Astrocyte (in vitro differentiated cells and primary cell): ENCODE results near the gene UBE2D2. TPM values are rescaled to one million over a fixed set of nuclear protein-coding genes. Genes with fewer than 3 reads are reported as not detected.
A peak's percentile ranks its signal among the peaks of the same experiment; 100 is the strongest.

ENCODE experiments used
- DNase-seq: peaks from one replicate; pipeline ENCODE4 v3.0.0-alpha.2; 2010; ENCODE audit warnings: low read depth
- FAIRE-seq: peaks from 2 replicates; lab custom pipeline; 2011; peaks lifted over from hg19 to GRCh38; lab: Jason Lieb, UNC
- H2AFZ ChIP-seq: 2 replicates; pipeline ENCODE4 v1.6.0; 2012; ENCODE audit warnings: low read depth, low read length, inconsistent platforms
- H3K27ac ChIP-seq: 2 replicates; pipeline ENCODE4 v1.5.1; 2011; ENCODE audit warnings: low read depth, low read length, inconsistent platforms
- H3K27me3 ChIP-seq: 2 replicates; pipeline ENCODE4 v1.6.0; 2011; ENCODE audit warnings: low read length, inconsistent platforms; ENCODE audit not compliant: insufficient read depth
- H3K36me3 ChIP-seq: 2 replicates; pipeline ENCODE4 v1.5.1; 2011; ENCODE audit warnings: low read length, inconsistent platforms; ENCODE audit not compliant: insufficient read depth
- H3K4me1 ChIP-seq: 2 replicates; pipeline ENCODE4 v1.5.1; 2011; ENCODE audit warnings: low read length, inconsistent platforms; ENCODE audit not compliant: insufficient read depth
- H3K4me2 ChIP-seq: 2 replicates; pipeline ENCODE4 v1.6.0; 2012; ENCODE audit warnings: low read length, inconsistent platforms
- H3K4me3 ChIP-seq: 2 replicates; pipeline ENCODE4 v1.5.1; 2011; ENCODE audit warnings: low read depth, mild to moderate bottlenecking, low read length, inconsistent platforms; ENCODE audit not compliant: insufficient read depth
- H3K79me2 ChIP-seq: 2 replicates; pipeline ENCODE4 v1.6.0; 2012; ENCODE audit warnings: mild to moderate bottlenecking, low read length, inconsistent platforms; ENCODE audit not compliant: insufficient read depth
- H3K9ac ChIP-seq: 2 replicates; pipeline ENCODE4 v1.6.0; 2012; ENCODE audit warnings: mild to moderate bottlenecking, low read length, inconsistent platforms
- H3K9me3 ChIP-seq: 2 replicates; pipeline ENCODE4 v1.5.1; 2012; ENCODE audit warnings: low read depth, mild to moderate bottlenecking, low read length, inconsistent platforms; ENCODE audit not compliant: insufficient read depth
- H4K20me1 ChIP-seq: 2 replicates; pipeline ENCODE4 v1.6.0; 2012; ENCODE audit warnings: low read length, inconsistent platforms; ENCODE audit not compliant: insufficient read depth
- H3K27ac Mint-ChIP-seq: one replicate; pipeline ENCODE4 v1.8.0; 2021; ENCODE audit warnings: mild to moderate bottlenecking, mixed read lengths; ENCODE audit not compliant: unreplicated experiment
- H3K27me3 Mint-ChIP-seq: one replicate; pipeline ENCODE4 v1.8.0; 2021; ENCODE audit warnings: low read depth, mixed read lengths; ENCODE audit not compliant: unreplicated experiment
- H3K36me3 Mint-ChIP-seq: one replicate; pipeline ENCODE4 v1.8.0; 2021; ENCODE audit warnings: low read depth, mixed read lengths; ENCODE audit not compliant: unreplicated experiment
- H3K4me1 Mint-ChIP-seq: one replicate; pipeline ENCODE4 v1.8.0; 2021; ENCODE audit warnings: low read depth, mixed read lengths; ENCODE audit not compliant: unreplicated experiment
- H3K4me3 Mint-ChIP-seq: one replicate; pipeline ENCODE4 v1.8.0; 2021; ENCODE audit warnings: mild to moderate bottlenecking, moderate library complexity, mixed read lengths; ENCODE audit not compliant: unreplicated experiment
- H3K9me3 Mint-ChIP-seq: one replicate; pipeline ENCODE4 v1.8.0; 2021; ENCODE audit warnings: mild to moderate bottlenecking, mixed read lengths; ENCODE audit not compliant: unreplicated experiment
- EZH2 ChIP-seq: IDR thresholded peaks from 2 replicates; pipeline ENCODE4 v1.6.1; 2012; ENCODE audit warnings: mild to moderate bottlenecking, low read length, inconsistent platforms; ENCODE audit not compliant: insufficient read depth
- total RNA-seq: library from RNA; stranded (reverse); gene quantifications from 2 replicates; pipeline ENCODE4 v1.2.1, GENCODE V29; 2021
- TF ChIP-seq, protein P1 (sequence below): IDR thresholded peaks from 2 replicates; pipeline ENCODE4 v1.5.1; 2011; ENCODE audit warnings: low read depth, mild to moderate bottlenecking, inconsistent platforms, low read length, moderate library complexity; ENCODE audit not compliant: insufficient read depth

UBE2D2 gene
- total RNA-seq, 1 donor from 2014 or later: 169 TPM

DNA sequence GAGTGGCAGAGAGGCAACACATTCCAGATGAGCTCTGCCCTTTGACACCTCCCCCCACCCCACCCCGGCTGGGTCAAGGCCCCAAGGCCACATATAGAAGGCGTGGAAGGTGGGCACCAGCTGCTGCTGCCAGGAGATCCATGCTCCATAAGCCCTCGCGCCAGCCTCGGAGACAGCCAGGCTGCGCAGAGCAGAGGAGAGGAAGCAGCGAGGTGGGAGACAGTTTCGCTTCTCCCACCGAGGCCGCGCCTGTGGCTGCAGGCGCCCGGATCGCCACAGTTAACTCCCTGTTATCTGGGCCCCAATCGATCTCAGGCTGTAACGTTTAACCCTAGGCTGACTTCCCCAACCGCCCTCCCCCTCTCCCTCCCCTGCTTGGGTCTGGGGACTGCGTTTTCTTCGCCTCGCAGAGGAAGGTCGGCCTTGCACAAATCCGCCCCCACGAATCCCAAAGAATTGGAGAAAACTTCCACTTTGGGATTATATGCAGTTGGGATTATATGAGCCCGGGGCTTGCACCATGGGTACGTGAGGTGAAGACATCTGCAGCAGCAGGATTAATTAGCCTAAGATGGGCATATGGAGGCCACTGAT, 85.9 kb downstream of the UBE2D2 start:
- H3K4me3 ChIP-seq: peak overlapping the region; percentile 53
- no peak for DNase-seq
- peaks cover 40% of the 10 kb centered on the region for H3K79me2 ChIP-seq
- no peak overlapping the region for H3K27ac ChIP-seq
- H2AFZ ChIP-seq: no peak overlapping the region
- no peak overlapping the region for H3K9ac ChIP-seq
- H4K20me1 ChIP-seq: peaks cover 21% of the 10 kb centered on the region
- Mint-ChIP-seq H3K27ac (peak overlapping the region; percentile 47), H3K27me3 (peaks cover 12% of the 10 kb centered on the region), H3K9me3 (peaks cover 2% of the 10 kb centered on the region), H3K4me3 (peak overlapping the region; percentile 87), H3K36me3 (peaks cover 6% of the 10 kb centered on the region), H3K4me1 (peaks cover 28% of the 10 kb centered on the region)
- no peak for FAIRE-seq
- peaks cover 22% of the 10 kb centered on the region for H3K4me1 ChIP-seq
- peak overlapping the region; percentile 87 for H3K4me2 ChIP-seq
- H3K9me3 ChIP-seq: no peaks in the 10 kb centered on the region
- no peaks in the 10 kb centered on the region for H3K36me3 ChIP-seq
- no peaks in the 10 kb centered on the region for H3K27me3 ChIP-seq
- no peak for TF ChIP-seq EZH2
- TF ChIP-seq, protein P1, sequence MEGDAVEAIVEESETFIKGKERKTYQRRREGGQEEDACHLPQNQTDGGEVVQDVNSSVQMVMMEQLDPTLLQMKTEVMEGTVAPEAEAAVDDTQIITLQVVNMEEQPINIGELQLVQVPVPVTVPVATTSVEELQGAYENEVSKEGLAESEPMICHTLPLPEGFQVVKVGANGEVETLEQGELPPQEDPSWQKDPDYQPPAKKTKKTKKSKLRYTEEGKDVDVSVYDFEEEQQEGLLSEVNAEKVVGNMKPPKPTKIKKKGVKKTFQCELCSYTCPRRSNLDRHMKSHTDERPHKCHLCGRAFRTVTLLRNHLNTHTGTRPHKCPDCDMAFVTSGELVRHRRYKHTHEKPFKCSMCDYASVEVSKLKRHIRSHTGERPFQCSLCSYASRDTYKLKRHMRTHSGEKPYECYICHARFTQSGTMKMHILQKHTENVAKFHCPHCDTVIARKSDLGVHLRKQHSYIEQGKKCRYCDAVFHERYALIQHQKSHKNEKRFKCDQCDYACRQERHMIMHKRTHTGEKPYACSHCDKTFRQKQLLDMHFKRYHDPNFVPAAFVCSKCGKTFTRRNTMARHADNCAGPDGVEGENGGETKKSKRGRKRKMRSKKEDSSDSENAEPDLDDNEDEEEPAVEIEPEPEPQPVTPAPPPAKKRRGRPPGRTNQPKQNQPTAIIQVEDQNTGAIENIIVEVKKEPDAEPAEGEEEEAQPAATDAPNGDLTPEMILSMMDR: no peak

DNA sequence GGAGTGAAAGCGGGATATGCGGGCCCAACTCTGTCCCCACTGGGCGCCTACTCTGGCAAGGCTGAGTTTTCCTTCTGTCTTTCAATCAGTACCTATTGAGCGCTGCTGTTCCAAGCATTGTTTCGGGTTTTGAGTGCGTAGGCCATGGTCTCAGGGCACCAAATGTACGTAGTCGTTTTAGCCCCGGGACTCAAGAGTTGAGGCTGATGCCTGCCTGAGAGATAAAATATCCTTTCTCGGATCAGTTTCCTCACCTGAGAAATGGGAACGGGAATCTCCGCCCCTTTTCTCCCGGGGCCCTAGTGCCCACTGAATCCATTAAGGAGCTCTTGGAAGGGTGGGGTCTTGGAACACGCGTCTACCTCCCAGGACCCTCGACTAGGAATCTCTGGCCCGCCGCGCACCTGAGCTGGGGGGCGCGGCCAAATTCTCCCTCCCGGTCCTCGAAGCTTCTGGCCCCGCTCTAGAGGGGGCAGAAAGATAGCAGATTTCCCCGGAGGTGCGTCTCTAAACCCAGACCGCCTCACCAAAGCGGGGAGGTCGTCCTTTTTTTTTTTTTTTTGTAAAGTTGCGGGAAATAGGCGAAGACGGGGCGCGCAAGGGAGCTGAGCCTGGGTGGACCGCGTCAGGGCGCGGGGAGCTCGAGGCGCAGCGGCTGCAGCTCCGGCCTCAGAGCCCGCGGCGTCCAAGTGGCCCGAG, 86.5 kb downstream of the UBE2D2 start:
- peaks cover 27% of the 10 kb centered on the region for H3K4me1 Mint-ChIP-seq
- H3K4me3 Mint-ChIP-seq: peak overlapping the region; percentile 87
- Histone ChIP-seq H3K27ac (no peak overlapping the region), H3K4me1 (peaks cover 27% of the 10 kb centered on the region), H3K36me3 (no peaks in the 10 kb centered on the region), H2AFZ (no peak overlapping the region), H3K27me3 (no peaks in the 10 kb centered on the region), H4K20me1 (peaks cover 27% of the 10 kb centered on the region), H3K4me3 (peak overlapping the region; percentile 53), H3K79me2 (peaks cover 47% of the 10 kb centered on the region), H3K9me3 (no peaks in the 10 kb centered on the region), H3K9ac (peak overlapping the region; percentile 60), H3K4me2 (peak overlapping the region; percentile 87)
- peaks cover 2% of the 10 kb centered on the region for H3K9me3 Mint-ChIP-seq
- no peak for TF ChIP-seq EZH2
- TF ChIP-seq, protein P1: no peak
- DNase-seq (no peak), FAIRE-seq (no peak)
- H3K36me3 Mint-ChIP-seq: peaks cover 6% of the 10 kb centered on the region
- peaks cover 12% of the 10 kb centered on the region for H3K27me3 Mint-ChIP-seq
- H3K27ac Mint-ChIP-seq: peak overlapping the region; percentile 47
